ENCODE data around the gene GNB1L.

The GNB1L gene

GRCh38 chr22:19875531-19876313, 21.0 kb upstream of the GNB1L start:
- DNase-seq = no peak

DNA sequence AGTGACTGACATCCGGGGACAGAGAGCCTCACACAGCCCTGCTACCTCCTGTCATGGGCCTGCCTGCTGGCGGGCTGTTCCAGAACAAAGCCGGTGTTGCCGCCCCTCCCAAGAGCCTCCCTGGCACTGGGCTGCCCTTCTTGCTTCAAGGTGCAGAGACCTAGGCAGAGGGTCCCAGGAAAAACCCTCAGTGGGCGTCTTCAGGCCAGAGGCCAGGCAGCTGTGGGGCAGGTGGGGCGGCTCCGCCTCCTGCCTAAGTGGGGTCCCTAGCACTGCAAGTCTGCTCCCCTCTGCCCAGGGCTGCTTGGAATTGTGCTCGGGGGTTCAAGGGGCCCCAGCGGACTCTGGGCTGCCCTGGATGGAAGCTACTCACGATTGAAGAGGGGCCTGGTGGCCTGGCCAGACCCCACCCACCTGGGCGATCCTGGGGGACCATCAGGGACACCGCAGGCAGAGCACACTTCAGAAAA, 20.4 kb upstream of the GNB1L start:
- DNase-seq = no peak

DNA sequence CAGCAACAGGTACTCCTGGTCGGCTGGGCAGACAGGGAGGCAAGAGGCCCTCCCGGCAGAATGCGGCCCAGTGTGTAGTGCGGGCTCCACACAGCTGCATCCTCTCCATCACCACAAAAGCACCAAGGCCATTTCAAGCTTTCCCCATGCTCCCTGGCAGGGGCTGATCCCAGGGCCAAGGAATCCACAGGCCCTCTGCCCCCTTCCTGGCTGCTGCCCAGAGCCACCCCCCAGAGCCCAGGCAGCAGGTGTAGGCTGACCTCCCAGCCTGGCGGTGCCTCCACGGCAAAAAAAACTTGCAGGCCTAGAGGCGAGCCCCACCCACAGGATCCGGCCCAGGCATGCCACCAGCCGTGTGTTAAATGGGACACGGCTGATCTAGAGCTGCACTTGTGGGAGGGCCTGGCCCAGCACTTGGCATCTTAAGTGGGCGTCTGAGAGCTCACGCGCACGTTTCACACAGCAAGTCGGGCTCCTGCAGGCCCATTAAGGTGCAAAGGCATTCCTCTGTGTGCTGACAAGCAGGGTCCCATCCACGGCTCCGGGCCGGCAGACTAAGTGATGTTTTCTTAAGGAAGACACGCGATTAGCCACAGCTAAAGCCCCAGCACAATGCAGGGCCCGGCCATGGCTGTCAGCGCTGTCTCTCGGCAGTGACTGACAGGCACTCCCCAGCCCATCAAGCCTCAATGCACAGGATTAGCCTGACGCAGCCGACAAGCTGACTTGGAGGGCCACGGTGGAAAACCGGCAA, 19.8 kb upstream of the GNB1L start:
- DNase-seq = peak; percentile 8

GRCh38 chr22:19873960-19874306, 19.3 kb upstream of the GNB1L start:
- DNase-seq = no peak

DNA sequence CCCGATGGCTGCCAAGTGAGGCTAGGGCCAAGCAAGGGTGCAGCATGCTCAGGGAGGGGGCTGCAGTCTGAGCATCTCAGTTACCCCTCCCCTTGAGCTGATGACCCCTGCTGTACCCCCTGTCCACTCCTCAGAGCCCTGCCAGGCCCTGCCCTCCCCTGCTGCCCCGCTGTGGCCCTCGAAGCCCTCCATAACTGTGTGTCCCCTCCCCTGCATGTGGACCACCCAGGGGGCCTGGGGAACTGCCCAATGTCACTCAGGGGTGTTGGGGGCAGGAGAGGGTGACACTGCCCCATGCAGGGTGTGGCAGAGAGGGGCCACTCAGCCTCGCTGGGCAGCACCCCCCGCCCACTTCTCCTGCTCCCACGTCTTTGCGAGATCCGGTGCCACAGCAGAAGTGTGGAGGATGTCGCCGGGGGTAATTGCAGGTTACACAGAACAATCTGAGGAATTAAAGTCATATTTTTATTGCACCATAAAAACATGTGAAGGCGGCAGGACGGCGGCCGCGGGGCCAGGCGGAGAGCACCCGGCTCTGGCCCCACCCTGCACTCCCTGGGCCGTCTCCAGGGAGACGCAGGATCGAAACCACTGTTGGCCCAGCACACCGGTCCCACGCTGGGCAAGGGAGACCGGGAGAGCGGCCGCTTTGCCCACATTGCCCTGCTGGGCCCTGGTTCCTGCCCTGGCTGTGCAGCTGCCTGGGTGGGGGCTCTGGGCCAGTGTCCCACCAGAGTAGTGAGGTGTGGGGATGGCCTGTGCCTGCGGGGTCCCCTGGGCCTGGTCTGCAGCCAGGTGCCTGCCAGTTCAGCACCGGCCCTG, 18.7 kb upstream of the GNB1L start:
- no peak for DNase-seq

DNA sequence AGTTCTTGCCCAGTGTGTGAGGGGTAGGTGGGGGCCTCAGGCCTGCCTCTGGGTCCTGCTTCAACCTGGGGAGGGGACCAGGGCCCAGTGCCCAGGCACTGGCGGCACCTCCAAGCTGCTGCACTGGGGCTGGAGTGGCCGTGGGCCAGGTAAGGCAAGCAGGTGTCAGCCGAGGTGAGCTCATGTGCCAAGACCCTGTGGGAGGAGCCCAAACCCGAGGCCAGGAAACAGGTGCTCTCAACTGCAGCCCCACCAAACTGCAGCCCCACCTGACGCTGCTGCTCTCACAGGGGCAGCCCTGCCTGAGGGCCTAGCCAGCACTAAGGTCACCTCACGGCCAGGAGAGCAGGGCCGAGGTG, 18.1 kb upstream of the GNB1L start:
- peak; percentile 53 for DNase-seq

DNA sequence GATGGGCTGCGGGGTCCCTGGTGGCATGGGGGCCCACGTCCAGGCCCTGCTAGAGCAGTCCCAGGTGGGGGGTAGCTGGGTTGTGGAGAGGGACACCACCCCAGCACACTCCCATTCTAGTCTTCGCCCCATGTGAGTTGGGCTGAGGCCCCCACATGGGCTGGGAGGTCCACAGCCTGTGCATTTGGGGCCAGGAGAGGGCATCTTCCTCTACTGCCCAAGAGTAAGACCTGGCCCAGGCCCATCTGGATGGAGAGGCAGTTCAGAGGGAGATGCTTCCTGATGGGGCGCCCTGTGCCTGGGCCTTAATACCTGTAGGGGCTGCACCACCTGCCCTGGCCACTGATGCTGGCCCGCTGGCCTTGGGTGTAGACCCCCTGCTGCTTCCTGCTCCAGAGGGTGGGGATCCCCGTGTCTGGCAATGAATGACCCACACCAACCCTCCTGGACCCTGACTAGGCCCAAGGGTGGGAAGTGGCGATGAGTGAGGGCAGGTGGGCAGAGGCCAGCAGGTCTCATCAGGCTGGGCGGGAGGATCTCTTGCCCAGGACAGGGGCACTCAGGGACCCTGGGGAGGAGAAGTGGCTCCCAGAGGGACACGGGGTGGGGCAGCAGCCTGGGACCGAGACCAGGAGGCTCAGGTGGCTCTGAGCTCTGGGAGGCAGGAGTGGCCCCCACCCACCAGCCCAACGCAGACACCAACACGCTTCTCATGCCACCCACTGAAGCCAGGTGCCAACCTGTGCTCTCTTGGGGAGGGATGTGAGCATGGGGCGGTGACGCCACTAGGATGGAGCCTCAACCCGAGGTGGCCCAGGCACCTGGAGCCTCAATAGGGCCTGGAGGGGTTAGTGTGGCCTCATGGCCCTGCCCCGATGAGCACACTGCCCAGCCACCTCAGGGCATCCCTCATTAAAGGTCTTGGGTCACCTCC, 17.4 kb upstream of the GNB1L start:
- DNase-seq = no peak

DNA sequence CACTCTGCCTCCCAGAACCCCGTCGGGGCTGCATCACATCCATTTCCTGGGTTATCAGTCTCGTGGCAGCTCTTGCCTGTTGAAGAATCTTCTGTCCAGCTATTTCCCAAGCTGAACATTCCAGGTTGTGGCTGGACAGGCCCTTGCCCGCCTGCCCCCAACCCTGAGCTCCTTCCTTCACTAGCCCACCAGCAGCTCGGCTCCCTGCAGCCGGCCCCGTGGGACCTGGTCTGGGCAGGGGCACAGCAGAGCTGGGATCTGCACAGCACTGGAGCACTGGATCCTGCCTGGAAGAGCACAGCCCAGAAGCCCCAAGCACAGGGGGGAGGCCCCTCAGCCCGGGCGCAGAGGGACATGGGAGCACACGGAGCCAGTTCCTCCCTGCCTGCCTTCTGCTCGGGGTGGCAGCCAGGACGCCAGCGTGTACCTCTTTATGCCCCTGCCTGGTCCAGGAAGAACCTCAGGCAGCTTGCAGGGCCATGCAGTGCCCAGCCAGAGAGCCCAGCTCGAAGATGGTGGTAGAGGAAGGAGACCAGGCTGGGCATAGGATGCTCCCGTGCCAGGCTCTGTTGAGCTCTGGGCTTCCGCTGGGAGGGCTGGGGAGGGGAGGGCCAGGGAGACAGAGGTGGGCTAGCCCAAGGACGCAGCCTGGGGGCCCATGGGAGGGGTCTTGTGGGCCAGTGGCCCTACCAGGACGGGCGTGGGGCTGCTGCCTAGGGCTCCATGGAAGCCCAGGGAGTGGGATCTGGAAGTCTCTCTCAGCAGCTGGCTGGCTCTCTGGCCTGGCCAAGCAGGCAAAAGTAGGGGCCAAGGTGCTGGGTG, 16.6 kb upstream of the GNB1L start:
- no peak for DNase-seq

DNA sequence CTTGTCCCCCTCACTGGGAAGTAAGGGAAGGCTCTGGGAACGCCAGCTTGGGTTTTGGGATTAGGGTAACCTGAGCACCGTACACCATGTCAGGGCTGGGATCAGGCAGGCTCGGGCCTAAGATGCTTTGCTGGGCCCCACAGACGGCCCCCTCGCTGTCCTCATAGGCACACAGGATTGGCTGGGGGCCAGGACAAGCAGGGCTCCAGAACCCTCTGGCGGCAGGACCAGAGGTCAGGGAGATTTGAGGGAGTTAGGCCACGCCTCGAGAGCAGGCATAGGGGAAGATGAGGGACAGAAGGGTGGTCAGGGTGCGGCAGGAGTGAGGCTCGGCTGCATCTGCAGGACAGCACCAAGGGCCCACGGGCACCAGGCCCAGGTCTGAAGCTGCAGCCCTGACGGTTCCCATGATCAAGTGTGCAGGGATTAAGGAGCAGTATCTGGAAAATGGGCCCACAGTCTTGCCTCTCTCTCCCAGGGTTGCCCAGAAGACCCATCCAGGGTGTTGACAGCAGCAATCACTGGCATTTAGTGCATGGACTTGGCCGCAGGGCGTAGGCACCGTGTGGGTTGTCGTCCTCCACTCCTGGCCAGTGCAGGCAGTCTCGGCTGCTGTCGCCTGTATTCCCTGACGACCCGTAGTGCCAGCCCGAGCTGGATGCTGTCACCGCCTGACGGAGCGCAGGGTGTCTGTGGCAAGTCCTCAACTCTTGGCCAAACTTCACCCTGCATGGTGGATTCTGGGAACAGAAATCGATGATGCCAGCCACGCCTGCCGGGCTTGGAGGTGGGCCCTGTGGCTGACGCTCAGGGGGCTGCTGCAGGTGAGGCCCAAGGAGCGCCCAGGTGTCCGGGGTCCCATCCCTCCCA, 15.7 kb upstream of the GNB1L start:
- DNase-seq = no peak

GRCh38 chr22:19869497-19870152, 15.0 kb upstream of the GNB1L start:
- no peak for DNase-seq

- no peak for DNase-seq
These were observed 14.2 kb upstream of the GNB1L start for GRCh38 chr22:19868773-19869471.

GRCh38 chr22:19868333-19868732, 13.7 kb upstream of the GNB1L start:
- no peak for DNase-seq

- DNase-seq = no peak
These were observed 12.9 kb upstream of the GNB1L start for GRCh38 chr22:19867617-19868016.

- no peak for DNase-seq
These were observed 12.0 kb upstream of the GNB1L start for GRCh38 chr22:19866665-19867009.

- no peak for DNase-seq
These were observed 10.6 kb upstream of the GNB1L start for GRCh38 chr22:19865141-19865829.

GRCh38 chr22:19864538-19865106, 9.9 kb upstream of the GNB1L start:
- no peak for DNase-seq

GRCh38 chr22:19863571-19863970, 8.9 kb upstream of the GNB1L start:
- DNase-seq = no peak

- DNase-seq = no peak
These were observed 8.1 kb upstream of the GNB1L start for GRCh38 chr22:19862619-19863246.
